IPS DF 19.7 (cell line): Measurements from ENCODE around the gene SPIRE2.
"Not testable (repeated sequence)": the region's sequence is repeated elsewhere in the genome, so short reads cannot be mapped to it uniquely, and the experiment has no call there.

ENCODE experiments used
- DNase-seq: peaks from one replicate; pipeline ENCODE4 v3.0.0-alpha.2; 2013; ENCODE audit warnings: low read depth, low spot score

SPIRE2 gene, protein sequence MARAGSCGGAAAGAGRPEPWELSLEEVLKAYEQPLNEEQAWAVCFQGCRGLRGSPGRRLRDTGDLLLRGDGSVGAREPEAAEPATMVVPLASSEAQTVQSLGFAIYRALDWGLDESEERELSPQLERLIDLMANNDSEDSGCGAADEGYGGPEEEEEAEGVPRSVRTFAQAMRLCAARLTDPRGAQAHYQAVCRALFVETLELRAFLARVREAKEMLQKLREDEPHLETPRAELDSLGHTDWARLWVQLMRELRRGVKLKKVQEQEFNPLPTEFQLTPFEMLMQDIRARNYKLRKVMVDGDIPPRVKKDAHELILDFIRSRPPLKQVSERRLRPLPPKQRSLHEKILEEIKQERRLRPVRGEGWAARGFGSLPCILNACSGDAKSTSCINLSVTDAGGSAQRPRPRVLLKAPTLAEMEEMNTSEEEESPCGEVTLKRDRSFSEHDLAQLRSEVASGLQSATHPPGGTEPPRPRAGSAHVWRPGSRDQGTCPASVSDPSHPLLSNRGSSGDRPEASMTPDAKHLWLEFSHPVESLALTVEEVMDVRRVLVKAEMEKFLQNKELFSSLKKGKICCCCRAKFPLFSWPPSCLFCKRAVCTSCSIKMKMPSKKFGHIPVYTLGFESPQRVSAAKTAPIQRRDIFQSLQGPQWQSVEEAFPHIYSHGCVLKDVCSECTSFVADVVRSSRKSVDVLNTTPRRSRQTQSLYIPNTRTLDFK

GRCh38 chr16:89828199-89828869 is at the start of gene SPIRE2:
TSS of gene SPIRE2 (plus strand) at chr16:89828475. CDS start at chr16:89828551, 76 bp downstream.
- DNase-seq: no peak

DNA sequence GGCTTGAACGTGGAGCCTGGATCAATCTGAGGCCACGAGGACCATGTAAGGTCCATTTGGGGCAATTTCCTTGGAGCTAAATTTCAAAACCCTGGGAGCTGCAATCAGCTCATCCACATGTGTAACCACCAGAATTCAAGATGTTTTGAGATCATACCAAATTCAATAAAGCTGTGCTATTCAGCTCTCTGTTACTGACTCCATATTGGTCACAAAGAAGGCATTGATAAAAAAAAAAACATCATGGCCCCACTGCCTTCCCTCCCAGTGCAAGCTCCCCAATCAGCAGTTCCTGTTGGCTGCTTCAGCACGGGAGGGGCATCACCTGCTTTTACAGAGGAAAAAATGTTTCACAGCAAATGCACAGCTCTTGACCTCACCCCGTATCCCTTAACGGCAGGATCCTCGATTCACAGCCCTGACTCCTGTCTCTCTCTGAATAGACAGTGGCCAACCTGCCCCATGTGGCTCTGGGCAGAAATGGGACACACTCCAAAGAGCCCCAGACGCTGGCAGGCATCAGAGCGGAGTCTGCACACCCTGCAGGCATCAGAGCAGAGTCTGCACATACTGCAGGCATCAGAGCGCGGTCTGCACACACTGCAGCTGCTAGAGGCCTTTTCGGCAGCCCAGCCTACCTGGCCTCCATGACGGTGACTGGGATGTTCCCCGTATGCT is 48.9 kb upstream of the SPIRE2 start:
- DNase-seq: no peak

DNA sequence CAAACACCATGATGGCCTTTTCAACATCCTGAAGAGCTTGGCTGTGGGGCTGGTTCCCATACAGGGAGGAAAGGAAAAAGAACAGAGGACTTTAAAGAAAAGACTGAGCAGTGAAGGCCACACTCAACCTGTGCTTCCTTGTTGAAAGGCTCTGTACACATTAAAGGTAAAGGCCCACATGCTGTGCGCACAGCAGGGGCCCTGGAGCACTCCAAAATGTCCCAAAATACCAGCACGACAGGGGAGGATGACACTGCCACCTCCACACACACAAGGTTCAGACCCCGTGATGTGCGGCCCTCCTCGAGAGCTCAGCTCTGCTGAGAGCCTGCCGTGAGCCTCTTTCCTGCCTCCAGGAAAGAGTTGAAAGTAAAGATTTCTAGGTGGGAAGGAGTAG is 48.4 kb upstream of the SPIRE2 start:
- DNase-seq: no peak

GRCh38 chr16:89782489-89782888 is 45.8 kb upstream of the SPIRE2 start:
- DNase-seq: no peak

DNA sequence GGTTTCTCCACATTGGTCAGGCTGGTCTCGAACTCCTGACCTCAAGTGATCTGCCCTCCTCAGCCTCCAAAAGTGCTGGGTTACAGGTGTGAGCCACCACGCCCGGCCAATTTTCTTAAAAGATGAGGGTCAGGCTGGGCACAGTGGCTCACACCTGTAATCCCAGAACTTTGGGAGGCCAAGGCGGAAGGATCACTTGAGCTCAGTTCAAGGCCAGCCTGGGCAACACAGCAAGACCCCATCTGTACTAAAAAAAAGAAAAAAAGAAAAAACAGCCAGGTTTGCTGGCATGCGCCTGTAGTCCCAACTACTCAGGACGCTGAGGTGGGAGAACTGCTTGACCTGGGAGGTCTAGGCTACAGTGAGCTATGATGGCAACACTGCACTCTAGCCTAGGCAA is 44.3 kb upstream of the SPIRE2 start:
- not testable (repeated sequence) for DNase-seq

DNA sequence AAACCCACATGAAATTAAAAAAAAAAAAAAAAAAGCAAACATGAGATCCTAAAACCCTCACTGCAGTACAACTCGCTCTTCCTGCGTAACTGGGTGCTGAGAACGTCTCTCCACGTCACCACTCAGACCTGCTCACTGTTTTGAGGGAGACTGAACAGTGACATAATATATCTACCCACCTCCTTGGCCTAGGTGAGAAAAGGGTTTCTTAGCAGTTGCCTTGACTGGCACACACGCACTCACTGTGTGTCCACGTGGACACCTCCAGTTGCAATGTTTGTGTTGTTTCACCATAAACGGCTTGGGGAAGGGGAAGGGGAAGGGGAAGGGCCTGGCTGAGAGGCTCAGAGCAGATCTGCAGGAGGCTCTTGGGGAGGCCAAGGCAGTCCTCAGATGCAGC is 43.9 kb upstream of the SPIRE2 start:
- no peak for DNase-seq

DNA sequence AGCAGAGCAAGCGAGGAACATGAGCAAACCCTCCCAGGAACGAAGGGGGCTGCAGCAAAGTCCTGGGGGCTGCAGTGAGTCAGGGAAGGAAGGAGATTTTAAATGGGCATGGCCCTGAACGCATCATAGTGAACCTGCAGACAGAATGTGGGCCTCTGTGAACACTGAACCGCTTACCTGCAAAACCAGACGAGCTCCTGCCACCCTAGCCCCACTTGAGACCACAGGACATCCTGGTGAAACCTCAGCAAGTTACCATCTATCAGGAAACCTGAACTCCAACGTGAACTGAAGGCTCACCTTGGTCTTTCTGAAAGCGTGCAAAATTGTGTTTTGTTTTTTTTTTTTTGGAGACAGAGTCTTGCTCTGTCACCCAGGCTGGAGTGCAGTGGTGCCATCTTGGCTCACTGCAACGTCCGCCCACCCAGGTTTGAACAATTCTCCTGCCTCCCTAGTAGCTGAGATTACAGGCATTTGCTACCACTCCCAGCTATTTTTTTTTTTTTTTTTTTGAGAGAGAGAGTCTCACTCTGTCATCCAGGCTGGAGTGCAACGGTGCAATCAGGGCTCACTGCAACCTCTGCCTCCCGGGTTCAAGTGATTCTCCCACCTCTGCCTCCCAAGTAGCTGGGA is 42.6 kb upstream of the SPIRE2 start:
- no peak for DNase-seq

DNA sequence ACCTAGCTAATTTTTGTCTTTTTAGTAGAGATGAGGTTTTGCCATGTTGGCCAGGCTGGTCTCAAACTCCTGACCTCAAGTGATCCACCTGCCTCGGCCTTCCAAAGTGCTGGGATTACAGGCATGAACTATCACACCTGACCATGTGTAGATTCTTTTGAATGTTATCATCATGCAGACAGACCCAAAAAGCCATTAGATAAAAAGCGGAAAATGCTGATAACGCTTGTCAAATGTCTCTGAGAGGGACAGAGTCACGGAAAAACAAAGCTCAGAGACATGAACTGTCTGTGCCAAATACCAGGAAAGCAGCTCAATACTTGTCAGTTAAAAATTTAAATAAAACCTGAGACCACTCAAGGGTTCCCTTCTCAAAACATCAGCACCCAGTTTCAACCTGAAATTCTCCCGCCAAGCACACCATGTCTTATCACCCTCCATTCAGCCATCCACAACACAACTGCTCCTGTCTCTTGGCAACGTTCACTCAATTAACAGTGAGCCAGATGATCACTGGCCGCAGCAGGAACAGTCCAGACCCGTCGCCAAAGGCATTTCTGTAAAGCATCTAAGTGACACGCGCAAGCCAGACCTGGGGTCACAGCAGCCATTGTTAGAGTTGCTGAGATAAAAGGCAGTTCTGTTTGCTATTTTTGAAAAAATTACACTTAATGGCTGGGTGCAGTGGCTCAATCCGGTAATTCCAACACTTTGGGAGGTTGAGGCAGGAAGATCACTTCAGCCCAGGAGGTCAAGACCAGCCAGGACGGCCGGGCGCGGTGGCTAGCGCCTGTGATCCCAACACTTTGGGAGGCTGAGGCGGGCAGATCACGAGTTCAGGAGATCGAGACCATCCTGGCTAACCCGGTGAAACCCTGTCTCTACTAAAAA is 41.6 kb upstream of the SPIRE2 start:
- no peak for DNase-seq

- no peak for DNase-seq
Measured at GRCh38 chr16:89787365-89787805, 40.9 kb upstream of the SPIRE2 start.

DNA sequence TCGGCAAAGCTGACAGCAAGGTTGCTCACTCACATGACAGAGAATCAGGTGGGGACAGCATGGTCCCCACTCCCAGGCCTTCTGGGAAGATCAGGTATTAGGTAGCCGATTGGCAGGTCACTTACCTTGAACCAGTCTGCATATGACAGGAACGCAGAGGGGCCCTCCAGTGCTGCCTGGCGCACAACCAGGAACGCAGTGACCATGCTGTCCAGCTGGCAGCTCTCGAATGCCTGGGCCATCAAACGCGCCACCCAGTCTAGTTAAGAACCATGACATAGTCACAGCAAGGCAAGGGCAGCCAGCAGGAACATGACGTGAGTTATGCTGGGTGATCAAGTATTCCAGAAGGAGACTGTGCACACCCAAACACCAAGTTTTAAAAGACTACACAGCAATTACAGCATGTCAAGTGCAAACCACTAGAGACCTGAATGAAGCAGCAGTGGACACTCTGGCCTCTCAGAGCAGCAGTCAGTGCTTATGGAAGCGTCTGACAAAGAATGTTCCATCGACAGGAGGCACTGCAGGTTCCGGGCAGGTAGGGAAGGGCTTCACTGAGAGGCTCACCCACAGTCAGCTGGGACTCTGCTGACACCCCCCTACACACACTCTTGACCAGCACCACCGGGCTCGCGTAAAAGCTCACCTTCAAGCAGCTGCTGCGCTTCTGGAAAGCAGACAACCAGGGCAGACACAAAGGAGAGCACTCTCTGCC is 36.8 kb upstream of the SPIRE2 start:
- no peak for DNase-seq

DNA sequence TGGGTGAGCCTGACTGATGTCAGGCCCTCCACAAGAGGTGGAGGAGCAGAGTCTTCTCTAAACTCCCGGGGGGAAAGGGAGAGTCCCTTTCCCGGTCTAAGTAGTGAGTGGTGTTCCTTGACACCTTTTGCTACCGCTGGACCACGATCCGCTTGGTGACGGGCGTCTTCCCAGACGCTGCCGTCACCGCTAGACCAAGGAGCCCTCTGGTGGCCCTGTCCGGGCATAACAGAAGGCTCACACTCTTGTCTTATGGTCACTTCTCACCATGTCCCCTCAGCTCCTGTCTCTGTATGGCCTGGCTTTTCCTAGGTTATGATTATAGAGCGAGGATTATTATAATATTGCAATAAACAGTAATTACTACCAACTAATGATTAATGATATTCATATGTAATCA is 35.2 kb upstream of the SPIRE2 start:
- not testable (repeated sequence) for DNase-seq

DNA sequence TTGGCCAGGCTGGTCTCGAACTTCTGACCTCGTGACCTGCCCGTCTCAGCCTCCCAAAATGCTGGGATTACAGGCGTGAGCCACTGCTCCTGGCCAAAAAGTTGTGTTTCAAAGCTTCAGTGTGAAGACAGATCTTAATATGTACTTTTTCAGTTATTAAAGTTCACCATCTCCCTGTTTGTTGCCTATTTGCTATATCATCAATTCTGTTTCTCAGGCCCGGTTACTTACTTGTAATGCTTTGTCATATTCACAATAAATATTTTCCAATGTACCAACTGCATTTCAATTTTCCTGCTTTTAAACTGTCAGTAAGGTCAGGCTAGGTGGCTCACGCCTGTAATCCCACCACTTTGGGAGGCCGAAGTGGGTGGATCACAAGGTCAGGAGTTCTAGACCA is 34.3 kb upstream of the SPIRE2 start:
- no peak for DNase-seq

DNA sequence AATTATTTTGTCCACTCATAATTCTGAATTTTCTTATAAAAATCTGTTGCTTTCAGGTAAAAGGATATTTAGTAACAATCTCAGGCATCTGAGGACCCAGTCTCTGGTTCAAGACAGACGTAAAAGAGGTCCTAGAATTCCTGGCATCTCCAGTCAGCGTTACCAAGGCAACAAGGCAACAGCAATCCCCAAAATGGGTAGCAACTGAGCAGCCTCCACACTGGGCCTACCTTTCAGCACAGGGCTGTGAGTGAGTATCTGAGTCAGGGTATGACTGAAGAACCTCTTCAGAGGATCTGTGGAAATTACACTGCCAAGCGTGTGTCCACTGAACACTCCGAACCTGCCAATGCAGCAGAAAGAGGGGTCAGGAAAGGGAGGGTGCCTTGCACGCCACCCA is 32.6 kb upstream of the SPIRE2 start:
- DNase-seq: no peak

DNA sequence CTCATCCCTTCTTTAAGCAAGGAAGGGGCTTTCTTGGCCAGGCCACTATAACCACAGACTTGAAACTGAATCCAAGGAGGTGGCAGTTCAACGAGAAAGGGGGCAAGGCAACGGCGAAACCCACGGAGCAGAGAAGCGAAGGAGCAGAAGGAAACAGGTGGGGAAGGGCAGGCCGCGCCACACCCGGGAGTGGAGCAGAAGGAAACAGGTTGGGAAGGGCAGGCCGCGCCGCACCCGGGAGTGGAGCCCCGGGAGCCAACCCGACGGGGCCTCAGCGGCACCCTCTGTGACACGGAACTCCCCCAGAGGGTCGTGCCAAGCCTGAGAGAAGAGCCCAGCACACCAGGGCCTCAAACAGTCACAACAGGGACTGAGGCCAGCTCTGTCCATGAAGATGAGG is 32.2 kb upstream of the SPIRE2 start:
- no peak for DNase-seq

GRCh38 chr16:89798126-89798525 is 30.1 kb upstream of the SPIRE2 start:
- DNase-seq: no peak

DNA sequence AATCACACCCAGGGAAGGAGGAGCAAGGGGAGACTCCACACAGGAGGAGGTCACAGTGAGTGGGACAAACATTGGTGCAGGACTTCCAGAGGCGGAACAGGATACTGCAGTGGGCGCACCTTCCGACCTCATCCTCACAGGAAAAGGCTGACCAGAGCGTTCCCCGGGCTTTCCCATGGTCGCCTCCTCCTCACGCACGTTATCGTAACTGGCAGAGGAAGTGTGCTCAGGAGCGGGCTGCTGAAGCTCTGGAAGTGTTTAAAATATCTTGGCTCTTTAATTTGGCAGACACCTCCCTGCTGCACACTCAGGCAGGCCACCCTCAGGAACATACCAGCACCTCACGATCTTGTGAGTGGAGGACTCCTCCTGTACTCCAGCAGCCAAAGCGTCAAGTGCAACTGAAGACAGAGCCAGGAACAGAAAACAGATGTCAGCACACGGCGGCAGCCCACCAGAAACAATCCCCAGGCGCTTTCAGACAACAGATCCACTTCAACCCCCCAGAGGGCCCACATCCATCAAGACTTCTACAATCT is 29.4 kb upstream of the SPIRE2 start:
- no peak for DNase-seq

- DNase-seq: no peak
Measured at GRCh38 chr16:89801800-89802199, 26.5 kb upstream of the SPIRE2 start.

DNA sequence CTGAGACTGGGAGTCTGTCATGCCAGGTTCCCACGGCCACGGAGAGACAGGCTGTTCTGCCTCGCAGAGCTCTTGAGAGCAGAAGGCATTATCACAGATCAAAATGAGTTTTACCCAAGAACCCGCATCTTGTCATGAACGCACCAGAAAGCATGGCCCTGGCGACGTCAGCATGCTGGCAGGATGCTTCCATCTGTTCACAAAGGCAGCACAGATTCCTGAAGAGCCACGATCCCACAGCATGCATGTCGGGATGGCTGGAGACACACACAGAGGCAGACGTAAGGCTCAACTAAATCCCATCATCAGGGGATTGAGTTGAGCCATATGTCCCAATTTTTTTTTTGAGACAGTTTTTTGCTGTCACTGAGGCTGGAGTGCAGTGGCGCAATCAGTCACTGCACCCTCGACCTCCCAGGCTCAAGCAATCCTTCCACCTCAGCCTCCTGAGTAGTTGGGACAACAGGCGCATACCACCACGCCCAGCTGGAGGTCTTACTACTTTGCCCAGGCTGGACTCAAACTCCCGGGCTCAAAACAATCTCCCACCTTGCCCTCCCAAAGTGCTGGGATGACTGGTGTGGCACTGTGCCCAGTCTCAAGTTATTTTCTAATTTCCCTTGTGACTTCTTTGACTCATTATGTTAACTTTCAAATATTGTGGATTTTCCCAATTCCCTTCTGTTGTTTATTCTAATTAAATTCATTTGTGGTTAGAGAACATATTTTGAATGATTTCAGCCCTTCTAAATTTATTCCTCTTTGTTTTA is 23.0 kb upstream of the SPIRE2 start:
- no peak for DNase-seq
